ENCODE data around the gene CD300LG. TPM values are rescaled to one million over a fixed set of nuclear protein-coding genes. Genes with fewer than 3 reads are reported as not detected.

Gene CD300LG
- polyA plus RNA-seq, 3 donors: not detected

DNA sequence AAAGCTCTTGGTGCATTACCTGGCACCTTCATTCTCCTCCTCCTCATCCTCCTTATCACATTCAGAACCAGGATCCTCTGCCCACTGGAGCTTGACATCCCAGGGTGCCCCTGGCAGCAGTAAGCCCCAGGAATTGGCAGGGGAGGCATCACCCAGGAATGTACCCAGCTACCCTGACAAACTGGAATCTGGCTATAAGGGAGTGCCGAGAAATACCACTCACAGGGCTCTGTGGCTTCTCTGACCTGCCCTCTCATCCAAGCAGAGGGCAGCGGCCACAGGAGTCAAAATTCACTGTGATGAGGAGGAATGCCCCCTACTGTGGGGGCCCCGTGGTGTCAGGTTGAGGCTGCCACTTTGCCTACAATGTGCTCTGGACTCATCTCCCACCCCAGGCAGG is 33.6 kb upstream of the CD300LG start:
- Histone ChIP-seq H2AFZ (ENCODE audit: insufficient read depth, low read depth, low read length, poor library complexity, severe bottlenecking) (no peak overlapping the region), H3K79me2 (ENCODE audit: insufficient read depth, low read length) (no peaks in the 10 kb centered on the region), H3K4me1 (ENCODE audit: control insufficient read depth in 1 of 2, insufficient read depth in 2 of 2, low read length in 2 of 2) (peaks cover 11 to 15% of the 10 kb centered on the region in 2 donors), H3K4me3 (replicated peaks in 1 of 3; ENCODE audit: low read depth in 2 of 3, low read length in 3 of 3) (no peak overlapping the region), H3K9ac (ENCODE audit: insufficient read depth, low read length, poor library complexity, severe bottlenecking) (no peak overlapping the region), H3K36me3 (replicated peaks in 1 of 2; ENCODE audit: control insufficient read depth in 1 of 2, insufficient read depth in 2 of 2, low read length in 2 of 2) (no peaks in the 10 kb centered on the region), H3K27ac (ENCODE audit: low read depth in 1 of 2, low read length in 2 of 2) (no peak overlapping the region), H3K9me3 (replicated peaks in 1 of 2; ENCODE audit: control insufficient read depth in 1 of 2, insufficient read depth in 1 of 2, low read length in 2 of 2) (no peaks in the 10 kb centered on the region), H3K27me3 (ENCODE audit: control insufficient read depth in 2 of 2, insufficient read depth in 2 of 2, low read length in 2 of 2) (no peaks in the 10 kb centered on the region), H4K20me1 (ENCODE audit: insufficient read depth, low read length) (no peaks in the 10 kb centered on the region), H3K4me2 (replicated peaks; ENCODE audit: extremely low read depth, low read length, poor library complexity, severe bottlenecking) (no peak overlapping the region)
- H3K27me3 Mint-ChIP-seq (ENCODE audit: low read depth in 3 of 3): peaks cover 0 to 3% (median 2%) of the 10 kb centered on the region in 3 donors
- H3K36me3 Mint-ChIP-seq: peaks cover 0 to 3% of the 10 kb centered on the region in 2 donors
- intact Hi-C loops (cut with micrococcal nuclease): no loop called here
- peaks cover 0 to 2% (median 0%) of the 10 kb centered on the region in 7 donors for H3K9me3 Mint-ChIP-seq
- H3K4me3 Mint-ChIP-seq: no peak overlapping the region
- TF ChIP-seq, protein P1, sequence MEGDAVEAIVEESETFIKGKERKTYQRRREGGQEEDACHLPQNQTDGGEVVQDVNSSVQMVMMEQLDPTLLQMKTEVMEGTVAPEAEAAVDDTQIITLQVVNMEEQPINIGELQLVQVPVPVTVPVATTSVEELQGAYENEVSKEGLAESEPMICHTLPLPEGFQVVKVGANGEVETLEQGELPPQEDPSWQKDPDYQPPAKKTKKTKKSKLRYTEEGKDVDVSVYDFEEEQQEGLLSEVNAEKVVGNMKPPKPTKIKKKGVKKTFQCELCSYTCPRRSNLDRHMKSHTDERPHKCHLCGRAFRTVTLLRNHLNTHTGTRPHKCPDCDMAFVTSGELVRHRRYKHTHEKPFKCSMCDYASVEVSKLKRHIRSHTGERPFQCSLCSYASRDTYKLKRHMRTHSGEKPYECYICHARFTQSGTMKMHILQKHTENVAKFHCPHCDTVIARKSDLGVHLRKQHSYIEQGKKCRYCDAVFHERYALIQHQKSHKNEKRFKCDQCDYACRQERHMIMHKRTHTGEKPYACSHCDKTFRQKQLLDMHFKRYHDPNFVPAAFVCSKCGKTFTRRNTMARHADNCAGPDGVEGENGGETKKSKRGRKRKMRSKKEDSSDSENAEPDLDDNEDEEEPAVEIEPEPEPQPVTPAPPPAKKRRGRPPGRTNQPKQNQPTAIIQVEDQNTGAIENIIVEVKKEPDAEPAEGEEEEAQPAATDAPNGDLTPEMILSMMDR (IDR thresholded peaks at IDR 0.05): no peak
- H3K27ac Mint-ChIP-seq: no peak overlapping the region
- peaks cover 14% of the 10 kb centered on the region for H3K4me1 Mint-ChIP-seq
- DNase-seq: no peak
- WGBS (ENCODE audit: insufficient coverage): 83% methylated on average over 1 of the region's 3 CpGs

DNA sequence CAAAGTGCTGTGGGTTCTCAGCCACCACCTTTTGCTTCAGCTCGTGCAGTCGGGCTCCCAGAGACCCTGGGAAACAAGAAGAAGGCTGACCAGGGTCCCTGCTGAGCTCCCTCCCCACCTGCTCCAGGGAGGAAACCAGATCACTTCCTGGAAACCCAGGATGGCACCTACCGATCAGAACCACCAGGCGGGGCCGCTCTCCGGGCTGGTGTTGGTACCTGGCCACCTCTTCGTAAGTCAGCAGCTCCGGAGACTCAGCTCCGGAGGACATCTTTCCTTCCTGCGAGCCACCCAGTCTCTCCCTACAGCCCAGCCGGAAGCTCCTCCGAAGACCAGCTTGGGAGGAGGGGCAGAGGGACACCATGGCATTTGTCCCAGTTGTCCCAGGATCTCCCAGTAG is 33.0 kb upstream of the CD300LG start:
- Histone ChIP-seq H3K27ac (ENCODE audit: low read depth in 1 of 2, low read length in 2 of 2) (no peak overlapping the region), H3K9me3 (replicated peaks in 1 of 2; ENCODE audit: control insufficient read depth in 1 of 2, insufficient read depth in 1 of 2, low read length in 2 of 2) (no peaks in the 10 kb centered on the region), H3K4me2 (replicated peaks; ENCODE audit: extremely low read depth, low read length, poor library complexity, severe bottlenecking) (no peak overlapping the region), H3K27me3 (ENCODE audit: control insufficient read depth in 2 of 2, insufficient read depth in 2 of 2, low read length in 2 of 2) (no peaks in the 10 kb centered on the region), H3K9ac (ENCODE audit: insufficient read depth, low read length, poor library complexity, severe bottlenecking) (no peak overlapping the region), H3K36me3 (replicated peaks in 1 of 2; ENCODE audit: control insufficient read depth in 1 of 2, insufficient read depth in 2 of 2, low read length in 2 of 2) (no peaks in the 10 kb centered on the region), H3K79me2 (ENCODE audit: insufficient read depth, low read length) (no peaks in the 10 kb centered on the region), H4K20me1 (ENCODE audit: insufficient read depth, low read length) (no peaks in the 10 kb centered on the region), H3K4me1 (ENCODE audit: control insufficient read depth in 1 of 2, insufficient read depth in 2 of 2, low read length in 2 of 2) (peaks cover 11 to 15% of the 10 kb centered on the region in 2 donors), H2AFZ (ENCODE audit: insufficient read depth, low read depth, low read length, poor library complexity, severe bottlenecking) (peak overlapping the region; percentile 3), H3K4me3 (replicated peaks in 1 of 3; ENCODE audit: low read depth in 2 of 3, low read length in 3 of 3) (no peak overlapping the region)
- intact Hi-C loops (cut with micrococcal nuclease): no loop called here
- TF ChIP-seq, protein P1 (IDR thresholded peaks at IDR 0.05): no peak
- peaks cover 15% of the 10 kb centered on the region for H3K4me1 Mint-ChIP-seq
- H3K9me3 Mint-ChIP-seq: peaks cover 0 to 2% (median 0%) of the 10 kb centered on the region in 7 donors
- DNase-seq: no peak
- H3K27me3 Mint-ChIP-seq (ENCODE audit: low read depth in 3 of 3): peaks cover 0 to 3% (median 2%) of the 10 kb centered on the region in 3 donors
- WGBS (ENCODE audit: insufficient coverage): 83% methylated on average over 8 of the region's 12 CpGs
- peaks cover 3 to 4% of the 10 kb centered on the region in 2 donors for H3K36me3 Mint-ChIP-seq
- no peak overlapping the region for H3K27ac Mint-ChIP-seq
- H3K4me3 Mint-ChIP-seq: no peak overlapping the region
